Fibroblast of peridontal ligament (primary cell): ENCODE results near the gene CREB5.

Experiments
- DNase-seq: peaks from one replicate; pipeline ENCODE4 v3.0.0-alpha.2; 2010; ENCODE audit errors: extremely low read depth

The CREB5 gene

DNA sequence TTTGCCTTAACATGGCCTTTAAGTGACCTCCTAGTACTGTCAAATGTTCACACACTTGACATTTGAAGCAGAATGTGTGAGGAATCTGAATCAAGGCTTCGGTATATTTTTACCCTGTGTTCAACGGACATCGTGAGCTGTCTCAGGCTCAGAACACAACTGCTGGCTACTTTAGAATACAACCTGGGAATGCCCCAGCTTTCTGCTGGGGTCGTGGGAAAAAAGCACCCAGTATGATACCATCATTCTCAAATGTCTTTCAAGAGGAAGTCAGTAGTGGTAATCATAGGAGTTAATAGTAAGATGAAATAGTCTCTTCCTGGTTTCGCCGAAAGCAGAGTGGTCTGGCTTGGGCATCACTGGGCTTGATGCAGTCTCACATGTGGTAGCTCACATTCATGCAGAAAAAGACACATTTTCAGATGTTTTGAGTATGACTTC, 67.2 kb downstream of the CREB5 start:
- no peak for DNase-seq

- DNase-seq, result no peak
Observed at GRCh38 chr7:28480595-28480994, 68.3 kb downstream of the CREB5 start.

DNA sequence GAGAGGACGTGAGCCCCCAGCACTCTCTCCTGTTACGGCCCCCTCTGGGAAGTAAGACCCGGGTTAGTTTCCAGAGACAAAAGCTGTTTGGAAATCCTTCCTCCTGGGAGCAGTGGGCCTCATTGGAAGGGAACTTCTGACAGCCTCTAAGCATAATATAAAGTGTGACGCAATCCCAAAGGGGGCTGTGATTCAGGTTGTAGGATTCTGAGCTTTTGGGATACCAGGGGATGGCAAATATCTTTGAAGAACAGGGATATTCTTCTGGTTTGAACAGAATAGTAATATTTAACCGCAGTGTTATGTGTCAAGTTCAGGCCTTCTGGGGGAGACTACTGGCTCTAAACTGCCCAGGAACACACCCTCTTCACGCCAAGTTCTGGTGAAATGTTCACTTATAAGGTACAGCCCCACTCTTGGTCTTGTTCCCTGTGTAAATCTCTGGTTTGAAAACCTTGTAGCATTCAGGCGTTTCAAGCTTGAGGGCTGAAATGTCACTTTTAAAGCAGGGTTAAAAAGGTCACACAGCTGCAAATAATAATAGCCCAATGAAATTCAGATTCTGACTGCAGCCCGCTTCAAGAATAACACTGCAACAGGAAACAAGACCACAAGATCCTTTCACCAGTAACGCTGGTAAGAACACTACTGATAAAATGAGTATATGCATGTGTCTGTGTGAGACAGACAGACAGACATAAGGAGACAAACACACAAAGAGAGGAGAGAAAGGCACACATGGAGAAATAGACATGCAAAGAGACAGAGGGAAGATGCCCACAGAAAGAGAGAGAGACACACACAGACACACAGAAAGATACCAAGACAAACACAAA, 69.0 kb downstream of the CREB5 start:
- no peak for DNase-seq

DNA sequence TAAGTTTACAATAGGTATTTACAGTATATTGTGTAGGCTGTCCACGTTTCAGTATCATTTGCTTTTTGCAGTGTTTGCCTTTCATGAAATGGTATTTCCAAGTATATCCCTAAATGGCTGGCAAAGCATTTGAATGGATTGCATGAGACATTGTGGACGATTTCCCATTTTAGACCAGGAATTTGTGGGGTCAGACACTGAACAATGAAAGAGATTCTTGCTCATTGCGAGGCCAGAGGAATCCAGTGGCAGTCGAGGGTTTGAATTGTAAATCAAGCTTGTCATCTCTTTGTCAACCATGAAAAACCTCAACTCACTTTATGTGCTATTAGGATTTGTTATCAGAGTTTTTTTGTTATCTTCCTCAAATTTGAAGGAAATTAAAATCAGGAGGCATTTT, 70.8 kb downstream of the CREB5 start:
- DNase-seq, result no peak

GRCh38 chr7:28483908-28484605, 71.7 kb downstream of the CREB5 start:
- no peak for DNase-seq

- no peak for DNase-seq
Observed at GRCh38 chr7:28484606-28484935, 72.3 kb downstream of the CREB5 start.

GRCh38 chr7:28487487-28487886, 75.2 kb downstream of the CREB5 start:
- no peak for DNase-seq

DNA sequence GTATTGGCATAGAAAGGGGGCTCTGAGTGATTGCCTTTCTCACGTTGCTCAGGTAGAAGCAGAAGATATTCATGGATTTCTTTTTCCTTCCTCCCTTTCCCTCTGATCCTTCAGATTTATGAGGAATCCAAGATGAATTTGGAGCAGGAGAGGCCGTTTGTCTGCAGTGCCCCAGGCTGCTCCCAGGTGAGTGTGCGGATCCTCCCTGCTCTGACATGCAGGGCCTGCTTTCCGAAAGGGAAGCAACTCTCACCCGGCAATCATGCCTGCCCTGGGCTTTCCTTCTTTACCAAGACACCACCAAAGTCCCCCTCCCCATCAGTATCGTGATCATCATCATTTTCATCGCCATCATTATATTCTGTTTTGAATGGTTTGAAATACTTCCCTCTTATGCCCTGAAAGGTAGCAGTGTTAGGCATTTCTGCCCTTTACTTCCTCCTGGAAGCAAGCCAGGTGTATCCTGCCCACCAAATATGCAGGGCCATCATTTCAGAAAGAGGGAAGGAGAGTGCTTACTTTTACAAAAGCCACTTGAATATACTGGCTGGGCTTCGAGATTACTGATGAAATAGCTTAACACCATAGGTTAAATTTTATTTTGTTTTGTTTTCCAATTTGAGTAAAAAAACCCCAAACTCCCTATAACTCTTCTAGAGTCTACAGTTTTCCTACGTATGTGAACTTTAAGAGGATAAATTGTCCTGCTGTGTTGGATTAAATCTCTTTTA, 75.9 kb downstream of the CREB5 start:
- DNase-seq, result no peak

DNA sequence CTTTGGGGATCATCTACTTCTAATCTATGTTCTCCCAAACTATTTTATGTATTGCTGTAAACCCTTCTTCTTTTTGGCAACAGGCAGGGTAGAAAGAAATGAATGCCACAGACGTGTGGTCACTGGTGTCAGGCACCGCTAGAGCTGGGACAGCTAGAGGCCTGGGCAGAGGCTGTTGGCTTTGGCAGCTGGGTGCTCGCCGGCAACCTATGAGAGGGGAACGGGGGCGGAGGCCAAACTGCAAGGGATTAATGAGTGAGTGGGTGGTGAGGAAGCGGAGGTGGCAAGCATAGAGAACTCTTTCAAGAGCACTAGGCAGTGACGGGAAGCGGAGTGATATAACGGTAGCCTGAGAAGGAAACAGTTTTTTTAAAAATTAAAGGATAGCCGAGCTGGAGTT, 78.5 kb downstream of the CREB5 start:
- DNase-seq, result no peak

DNA sequence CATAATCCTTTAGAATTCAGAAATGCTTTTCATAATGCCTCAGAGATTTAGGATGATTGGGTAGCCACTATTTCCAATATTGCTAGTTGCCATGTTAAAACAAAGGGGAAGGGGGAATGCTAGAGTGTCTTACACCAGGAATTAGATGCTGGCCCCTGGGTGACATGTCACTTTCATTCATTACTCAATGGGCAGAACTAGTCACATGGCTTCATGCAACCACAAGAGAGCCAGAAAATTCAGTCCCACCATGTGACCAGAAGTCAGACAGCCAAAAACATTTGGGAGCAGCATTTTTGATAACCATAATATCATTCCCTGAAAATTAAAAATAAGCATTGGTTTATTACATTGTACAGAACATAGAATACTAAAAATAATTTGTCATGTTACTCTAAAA, 81.2 kb downstream of the CREB5 start:
- no peak for DNase-seq

GRCh38 chr7:28497009-28497408, 84.7 kb downstream of the CREB5 start:
- no peak for DNase-seq

GRCh38 chr7:28498636-28499035, 86.3 kb downstream of the CREB5 start:
- no peak for DNase-seq

DNA sequence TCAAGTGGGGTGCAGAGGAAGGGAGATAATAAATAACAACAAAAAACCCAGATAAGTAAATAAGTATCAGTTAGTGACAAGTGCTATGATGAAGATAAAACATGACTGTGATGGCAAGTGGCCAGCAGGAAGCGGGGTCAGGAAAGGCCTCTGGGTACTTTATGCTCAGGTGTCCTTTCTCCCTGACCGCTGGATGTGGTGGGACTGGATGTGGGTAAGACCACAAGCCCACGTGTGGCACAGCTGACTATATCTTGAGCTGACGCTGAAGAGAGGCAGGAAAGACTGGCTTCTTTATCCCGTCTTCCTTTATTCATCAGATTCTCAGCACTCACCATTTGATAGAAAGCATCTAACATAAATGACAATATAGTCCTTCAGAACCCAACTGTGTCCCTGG, 87.8 kb downstream of the CREB5 start:
- DNase-seq, result no peak

DNA sequence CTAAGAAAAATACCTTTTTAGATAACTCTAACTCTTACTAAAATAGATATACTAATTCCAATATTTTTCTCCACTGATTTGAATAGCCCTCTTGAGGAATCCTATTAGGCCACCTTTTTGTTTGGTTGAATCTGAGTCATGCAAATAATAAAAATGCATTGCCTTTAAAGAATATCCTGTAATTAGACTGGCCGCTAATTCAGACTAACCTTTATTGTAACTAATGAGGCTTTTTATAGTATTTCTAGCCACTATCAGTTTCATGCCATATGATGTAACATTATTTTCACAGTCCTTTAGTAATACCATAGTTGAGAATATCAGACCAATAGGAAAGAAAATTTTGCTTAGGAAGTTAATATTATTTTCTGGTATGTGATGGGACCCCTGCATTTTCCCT, 90.1 kb downstream of the CREB5 start:
- DNase-seq, result no peak

GRCh38 chr7:28503396-28503795, 91.1 kb downstream of the CREB5 start:
- no peak for DNase-seq

DNA sequence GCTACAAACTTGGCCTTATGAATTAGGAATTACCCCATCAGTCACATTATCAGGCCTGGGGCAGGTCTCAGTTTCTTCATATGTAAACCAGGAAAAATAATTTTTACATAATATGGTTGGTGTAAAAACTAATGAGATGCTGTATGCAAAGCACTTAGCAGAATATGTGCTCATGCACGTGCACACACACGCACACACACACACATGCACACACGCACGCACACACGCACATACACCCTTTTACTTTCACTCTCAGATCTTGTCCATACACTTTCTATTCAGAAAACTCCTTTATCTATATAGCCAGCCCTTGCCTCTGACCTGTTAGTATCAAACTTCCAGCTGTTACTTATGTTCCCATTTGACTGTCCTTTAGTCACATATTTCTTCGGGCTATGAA, 92.7 kb downstream of the CREB5 start:
- no peak for DNase-seq

DNA sequence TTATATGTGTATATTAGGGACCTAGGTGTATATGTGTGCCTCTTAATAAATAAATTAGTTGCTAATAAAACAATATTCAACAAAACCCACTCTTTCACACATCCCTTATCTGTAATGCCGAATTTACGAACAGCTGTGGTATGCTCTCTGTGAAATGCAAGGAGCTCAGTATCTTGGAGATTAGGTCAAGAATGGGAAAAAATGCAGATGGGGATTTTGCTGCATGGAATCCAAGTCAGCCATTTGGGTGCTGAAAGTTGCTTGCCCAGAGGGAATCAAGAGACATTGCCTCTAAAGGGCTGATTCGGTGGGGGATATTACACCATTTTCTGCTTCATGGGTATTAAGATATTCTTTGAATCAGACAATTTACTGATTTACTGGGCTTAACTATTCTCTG, 93.5 kb downstream of the CREB5 start:
- no peak for DNase-seq

DNA sequence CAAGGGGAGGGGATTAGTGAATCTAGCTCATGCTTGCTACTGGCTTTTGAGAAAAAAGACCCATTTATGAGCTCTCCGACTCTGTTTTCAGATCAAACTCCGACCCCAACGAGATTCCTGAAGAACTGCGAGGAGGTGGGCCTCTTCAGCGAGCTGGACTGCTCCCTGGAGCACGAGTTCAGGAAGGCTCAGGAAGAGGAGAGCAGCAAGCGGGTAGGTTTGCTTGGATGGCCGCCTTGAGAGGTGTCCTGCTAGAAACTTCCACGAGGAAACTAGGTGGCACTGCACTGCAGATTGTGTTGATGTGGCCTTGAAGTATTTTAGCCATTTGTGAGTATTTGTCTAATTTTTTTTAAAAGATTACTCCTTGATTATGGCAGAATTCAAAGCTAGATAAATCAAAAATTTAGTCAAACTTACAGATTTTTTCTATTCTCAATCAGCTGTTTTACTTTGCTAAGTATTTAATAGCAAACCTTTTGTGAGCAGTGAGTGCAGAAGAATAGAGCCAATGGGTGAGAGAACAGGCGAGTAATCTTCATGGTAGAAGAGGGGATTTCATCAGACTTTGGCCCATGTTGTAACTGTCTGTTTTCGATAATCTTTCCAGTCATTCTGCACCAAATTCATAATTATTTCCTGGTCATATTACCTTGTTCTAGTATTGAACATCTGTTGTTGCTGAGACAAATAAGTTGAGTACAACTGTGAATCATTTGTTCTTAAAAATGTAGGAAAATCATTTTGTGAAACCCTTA, 95.4 kb downstream of the CREB5 start:
- no peak for DNase-seq

GRCh38 chr7:28509251-28510025, 97.1 kb downstream of the CREB5 start:
- DNase-seq, result no peak

GRCh38 chr7:28510026-28510369, 97.7 kb downstream of the CREB5 start:
- no peak for DNase-seq

GRCh38 chr7:28512668-28513440, 100.5 kb downstream of the CREB5 start:
- no peak for DNase-seq
